HFF-Myc (cell line): ENCODE results near the gene ZNF688.

Experiments used
- DNase-seq: peaks from one replicate; pipeline ENCODE4 v3.0.0-alpha.2; 2011; ENCODE audit warnings: low read depth; ENCODE audit errors: extremely low read depth
- H3K4me3 ChIP-seq: replicated peaks from 2 replicates; pipeline ENCODE4 v1.5.1; 2011; ENCODE audit warnings: low read depth, mild to moderate bottlenecking, control low read depth, low read length
- TF ChIP-seq, protein P1 (sequence below): IDR thresholded peaks from 2 replicates; pipeline ENCODE4 v1.5.1; 2012; ENCODE audit warnings: mild to moderate bottlenecking, low read depth, low read length, control low read depth; ENCODE audit errors: missing control alignments

Gene ZNF688

DNA sequence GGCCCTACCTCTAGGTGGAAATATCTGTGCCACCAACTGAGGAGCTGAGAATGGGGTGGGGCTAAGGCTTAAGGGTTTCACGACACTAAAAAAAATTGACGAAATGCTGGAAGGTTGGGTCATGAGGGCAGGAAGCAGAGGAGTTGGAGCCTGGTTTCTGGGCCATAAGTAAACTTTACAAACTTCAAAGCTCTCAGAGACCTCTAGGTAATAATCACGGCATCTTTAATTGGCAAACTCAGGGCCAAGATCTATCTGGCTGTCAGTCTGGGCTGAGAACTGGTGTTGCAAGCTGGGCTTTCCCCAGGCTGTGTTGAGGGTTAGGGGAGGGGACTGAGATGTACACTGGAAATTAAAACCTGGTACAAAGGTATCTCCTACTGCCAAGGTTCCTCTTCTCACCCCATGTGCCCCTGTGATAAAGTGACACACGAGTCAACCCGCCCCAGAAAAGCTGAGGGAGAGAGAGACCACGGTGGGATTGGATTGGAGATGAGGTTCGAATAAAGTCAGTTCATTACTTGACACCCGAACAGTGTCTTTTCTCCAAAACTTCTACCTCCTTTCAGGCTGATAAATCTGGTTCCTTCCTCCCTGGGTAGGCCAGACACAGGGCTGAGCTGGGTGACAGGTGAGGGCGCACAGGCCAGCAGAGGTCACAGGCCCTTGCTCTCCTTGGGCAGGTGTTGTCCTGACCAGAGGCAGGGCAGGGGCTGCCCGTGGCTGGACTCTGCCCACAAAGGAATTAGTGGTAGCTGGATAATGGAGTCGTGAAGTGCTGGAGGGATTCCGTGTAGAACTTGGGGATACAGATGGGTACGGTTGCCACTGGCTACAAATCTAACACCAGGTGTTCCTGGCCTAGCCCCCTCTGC lies 41.1 kb downstream of the ZNF688 start:
- DNase-seq, result no peak
- no peak overlapping the region for H3K4me3 ChIP-seq
- TF ChIP-seq, protein P1, sequence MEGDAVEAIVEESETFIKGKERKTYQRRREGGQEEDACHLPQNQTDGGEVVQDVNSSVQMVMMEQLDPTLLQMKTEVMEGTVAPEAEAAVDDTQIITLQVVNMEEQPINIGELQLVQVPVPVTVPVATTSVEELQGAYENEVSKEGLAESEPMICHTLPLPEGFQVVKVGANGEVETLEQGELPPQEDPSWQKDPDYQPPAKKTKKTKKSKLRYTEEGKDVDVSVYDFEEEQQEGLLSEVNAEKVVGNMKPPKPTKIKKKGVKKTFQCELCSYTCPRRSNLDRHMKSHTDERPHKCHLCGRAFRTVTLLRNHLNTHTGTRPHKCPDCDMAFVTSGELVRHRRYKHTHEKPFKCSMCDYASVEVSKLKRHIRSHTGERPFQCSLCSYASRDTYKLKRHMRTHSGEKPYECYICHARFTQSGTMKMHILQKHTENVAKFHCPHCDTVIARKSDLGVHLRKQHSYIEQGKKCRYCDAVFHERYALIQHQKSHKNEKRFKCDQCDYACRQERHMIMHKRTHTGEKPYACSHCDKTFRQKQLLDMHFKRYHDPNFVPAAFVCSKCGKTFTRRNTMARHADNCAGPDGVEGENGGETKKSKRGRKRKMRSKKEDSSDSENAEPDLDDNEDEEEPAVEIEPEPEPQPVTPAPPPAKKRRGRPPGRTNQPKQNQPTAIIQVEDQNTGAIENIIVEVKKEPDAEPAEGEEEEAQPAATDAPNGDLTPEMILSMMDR, result no peak

DNA sequence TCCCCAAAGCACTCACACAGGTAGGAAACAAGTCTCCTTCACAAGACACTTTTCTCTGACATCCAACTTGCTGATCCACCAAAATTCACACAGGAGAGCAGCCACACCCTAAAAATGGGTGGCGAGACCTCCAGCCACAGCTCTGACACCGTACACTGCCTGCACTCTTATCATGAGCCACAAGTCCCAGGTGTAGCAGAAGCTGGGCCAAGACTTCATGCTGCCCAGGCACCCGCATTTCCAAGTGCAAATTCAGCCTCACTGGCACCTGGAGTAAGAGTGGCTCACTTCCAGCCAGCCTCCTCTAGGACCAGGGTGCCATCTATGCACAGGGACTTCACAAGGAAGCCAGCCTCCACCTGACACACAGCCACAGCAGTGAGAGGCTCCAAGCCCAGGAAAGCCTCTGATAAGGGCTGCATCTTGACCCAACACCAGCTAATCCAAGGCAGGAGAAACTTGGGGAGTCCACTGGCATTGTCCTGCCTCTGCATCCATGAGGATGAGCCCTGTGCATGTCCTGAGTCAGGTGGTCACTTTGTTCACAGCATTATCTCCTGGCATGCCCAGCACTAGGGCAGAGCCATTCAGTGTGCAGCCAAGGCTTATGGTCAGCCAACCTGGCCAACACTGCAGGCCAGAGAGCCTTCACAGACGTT lies 42.6 kb downstream of the ZNF688 start:
- no peak for DNase-seq
- TF ChIP-seq, protein P1, result no peak
- no peak overlapping the region for H3K4me3 ChIP-seq

DNA sequence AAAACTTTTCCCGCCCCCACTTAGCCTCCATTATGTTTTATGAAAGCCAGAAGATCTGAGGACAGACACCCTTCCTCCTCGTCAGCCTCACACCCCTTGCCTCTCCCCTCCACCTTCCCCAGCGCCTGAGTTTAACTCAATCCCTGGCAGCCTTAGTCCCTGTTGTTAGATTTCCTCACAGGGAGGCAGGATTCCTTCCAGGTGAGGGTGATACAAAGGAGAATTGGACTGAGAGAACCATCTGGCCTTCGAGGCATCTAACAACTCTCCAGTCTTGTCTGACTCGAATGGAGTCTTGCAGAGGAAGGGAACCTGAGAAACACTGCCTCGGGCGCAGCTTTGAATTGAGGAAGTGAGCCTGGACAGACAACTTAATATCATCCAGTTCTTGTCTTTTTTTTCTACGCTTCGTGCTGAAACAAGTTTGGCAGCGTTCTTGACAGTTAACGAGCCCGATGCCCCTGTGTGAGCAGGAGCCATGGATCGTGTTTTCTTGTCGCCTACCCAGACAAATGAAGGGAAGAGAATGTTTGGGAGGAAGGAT lies 43.8 kb downstream of the ZNF688 start:
- TF ChIP-seq, protein P1, result no peak
- no peak for DNase-seq
- peak overlapping the region; percentile 68 for H3K4me3 ChIP-seq

DNA sequence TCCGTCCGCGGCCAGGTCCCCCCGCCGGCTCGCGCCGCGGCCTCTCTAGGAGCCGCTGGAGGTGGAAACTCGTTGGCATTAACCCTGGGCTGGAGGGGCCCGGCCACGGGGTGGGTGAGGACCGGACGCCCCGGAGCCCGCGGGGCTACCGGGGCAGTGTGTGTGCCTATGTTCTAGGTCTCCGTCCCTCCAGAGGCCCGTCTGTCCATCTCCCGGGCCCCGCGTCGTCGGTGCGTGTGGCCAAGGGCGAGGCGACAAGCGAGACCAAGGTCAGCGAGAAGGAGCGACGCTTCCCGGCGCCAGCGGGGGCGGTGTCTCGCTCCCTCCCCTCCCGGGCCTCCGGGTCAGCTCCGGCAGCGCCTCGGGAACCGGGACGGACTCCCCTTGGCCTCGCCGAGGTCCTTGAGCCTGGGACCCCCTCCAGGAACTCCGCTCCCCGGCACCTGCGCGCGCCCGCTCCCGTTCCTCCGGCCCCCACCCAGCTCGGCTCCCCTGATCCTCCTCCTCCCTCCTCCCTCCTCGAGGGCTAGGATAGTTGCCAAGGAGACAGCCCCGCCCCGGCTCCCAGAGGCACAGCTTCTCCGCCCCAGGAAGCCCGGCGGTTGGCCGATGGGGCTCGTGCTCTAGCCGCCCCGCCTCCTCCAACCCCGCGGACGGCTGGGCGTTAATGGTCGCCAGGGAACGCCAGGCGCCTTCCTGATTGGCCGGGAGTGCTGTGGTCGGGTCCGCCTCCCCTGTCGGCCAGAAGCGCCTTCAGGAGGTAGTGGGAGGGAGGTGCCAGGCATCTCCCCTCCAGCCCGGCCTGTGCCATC lies 44.5 kb downstream of the ZNF688 start:
- DNase-seq, result peak; percentile 87
- TF ChIP-seq, protein P1, result no peak
- peak overlapping the region; percentile 68 for H3K4me3 ChIP-seq

DNA sequence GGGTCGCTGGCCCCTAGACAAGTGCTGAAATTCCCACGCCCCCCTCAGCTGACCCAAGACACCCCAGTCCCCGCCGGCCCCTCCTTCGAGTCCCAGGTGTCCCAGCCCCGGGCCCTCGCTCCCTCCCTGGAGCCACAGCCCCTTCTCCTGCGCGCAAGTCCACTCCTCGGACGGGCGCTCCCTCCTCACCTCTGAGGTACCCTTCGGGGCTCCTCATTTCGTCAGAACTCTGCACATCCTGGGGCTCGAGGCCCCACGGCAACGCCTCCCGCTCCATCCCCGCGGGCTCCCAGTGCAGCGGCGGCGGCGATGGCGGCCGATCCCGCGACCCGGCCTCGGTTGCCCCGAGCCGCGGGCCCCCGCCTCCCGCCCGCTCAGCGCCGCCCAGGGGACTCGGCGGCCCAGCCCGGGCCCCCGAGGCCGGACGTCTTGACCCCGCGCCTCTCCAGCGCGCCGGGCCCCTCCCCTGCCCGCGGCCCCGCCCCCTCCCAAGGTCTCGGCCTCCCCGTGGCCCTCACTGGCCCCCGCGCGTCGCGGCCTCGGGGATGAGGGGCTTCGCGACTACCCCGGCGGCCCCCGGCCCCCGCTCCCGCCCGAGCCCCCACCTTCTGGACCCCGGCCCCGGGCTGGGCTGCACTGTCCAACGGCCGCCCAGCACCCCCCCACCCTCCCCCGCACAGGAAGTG lies 45.2 kb downstream of the ZNF688 start, which contains the start of gene ZNF768:
ZNF768 (minus strand) TSS at position 430 of the 686 bp plus-strand sequence; CDS start at position 277, 153 bp downstream.
- no peak for DNase-seq
- H3K4me3 ChIP-seq, result peak within 1 kb of the TSS; percentile 68
- TF ChIP-seq, protein P1, result no peak

DNA sequence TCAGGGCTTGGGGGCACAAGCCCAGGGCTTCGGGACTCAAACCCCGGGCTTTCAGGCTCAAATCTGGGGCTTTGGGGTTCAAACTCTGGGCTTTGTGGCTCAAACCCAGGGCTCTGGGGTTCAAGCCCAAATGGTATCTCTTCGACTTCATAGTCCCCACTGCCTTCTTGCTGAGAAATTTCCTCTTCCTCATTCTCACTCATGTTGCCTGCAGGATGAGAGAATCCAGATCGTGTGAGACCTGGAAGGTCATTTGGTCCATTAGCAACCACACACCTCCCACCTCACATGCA lies 45.7 kb downstream of the ZNF688 start:
- DNase-seq, result no peak
- peak overlapping the region; percentile 68 for H3K4me3 ChIP-seq
- TF ChIP-seq, protein P1, result no peak
